IPS-18c (cell line): ENCODE results near the gene SIT1.
"Not testable (repeated sequence)": the region's sequence is repeated elsewhere in the genome, so short reads cannot be mapped to it uniquely, and the experiment has no call there.

Experiments
- H3K4me3 ChIP-seq: 2 replicates; pipeline ENCODE4 v1.7.0; 2013; ENCODE audit warnings: low read depth, mild to moderate bottlenecking, low read length, moderate library complexity; ENCODE audit not compliant: insufficient read depth
- H3K9me3 ChIP-seq: one replicate; pipeline ENCODE4 v1.6.1; 2013; ENCODE audit warnings: mild to moderate bottlenecking, low read length, moderate library complexity; ENCODE audit not compliant: control insufficient read depth, insufficient read depth

The SIT1 gene

DNA sequence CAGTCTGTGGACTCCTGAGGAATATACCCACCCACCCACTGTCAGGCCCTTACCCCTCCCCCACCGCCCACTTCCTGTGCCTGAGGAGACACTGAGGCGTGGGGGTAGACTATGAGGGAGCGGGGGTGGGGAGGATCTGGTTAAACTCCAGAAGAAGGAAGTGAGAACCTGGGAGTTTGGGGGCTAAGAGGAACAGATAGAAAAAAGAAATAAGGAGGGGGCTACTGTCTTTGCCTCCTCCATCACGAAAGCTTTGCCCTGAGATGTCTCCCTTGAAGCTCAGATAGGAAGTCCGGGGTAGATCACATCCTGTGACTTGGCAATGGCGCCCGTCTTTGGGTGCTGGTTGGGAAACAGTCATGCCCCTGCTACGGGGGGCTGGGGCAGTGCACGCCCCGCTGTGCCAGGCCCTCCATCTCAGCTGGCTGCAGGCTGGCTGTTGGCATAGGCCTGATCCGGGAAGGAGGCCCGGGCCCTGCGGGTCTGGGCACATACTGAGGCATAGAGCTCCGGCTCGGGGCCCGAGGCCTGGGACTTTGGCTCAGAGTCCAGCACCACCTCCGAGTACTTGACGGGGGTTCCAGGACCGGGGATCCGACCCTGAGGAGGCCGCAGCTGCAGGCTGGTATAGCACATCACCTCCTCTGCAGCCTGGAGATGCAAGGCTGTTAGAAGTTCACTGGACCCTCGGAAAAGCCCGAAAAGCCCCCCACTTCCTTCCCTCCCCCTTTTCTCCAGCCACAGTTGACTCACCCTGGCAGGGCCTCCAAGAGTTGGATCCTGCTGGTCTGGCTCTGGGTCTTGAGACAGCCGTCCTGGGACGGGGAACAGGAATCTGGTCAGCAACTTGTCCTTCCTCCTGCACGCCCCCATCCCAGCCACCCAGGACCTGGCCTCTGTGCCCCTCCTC lies 1.0 kb downstream of the SIT1 start:
- Histone ChIP-seq H3K4me3 (no peak overlapping the region), H3K9me3 (no peaks in the 10 kb centered on the region)

DNA sequence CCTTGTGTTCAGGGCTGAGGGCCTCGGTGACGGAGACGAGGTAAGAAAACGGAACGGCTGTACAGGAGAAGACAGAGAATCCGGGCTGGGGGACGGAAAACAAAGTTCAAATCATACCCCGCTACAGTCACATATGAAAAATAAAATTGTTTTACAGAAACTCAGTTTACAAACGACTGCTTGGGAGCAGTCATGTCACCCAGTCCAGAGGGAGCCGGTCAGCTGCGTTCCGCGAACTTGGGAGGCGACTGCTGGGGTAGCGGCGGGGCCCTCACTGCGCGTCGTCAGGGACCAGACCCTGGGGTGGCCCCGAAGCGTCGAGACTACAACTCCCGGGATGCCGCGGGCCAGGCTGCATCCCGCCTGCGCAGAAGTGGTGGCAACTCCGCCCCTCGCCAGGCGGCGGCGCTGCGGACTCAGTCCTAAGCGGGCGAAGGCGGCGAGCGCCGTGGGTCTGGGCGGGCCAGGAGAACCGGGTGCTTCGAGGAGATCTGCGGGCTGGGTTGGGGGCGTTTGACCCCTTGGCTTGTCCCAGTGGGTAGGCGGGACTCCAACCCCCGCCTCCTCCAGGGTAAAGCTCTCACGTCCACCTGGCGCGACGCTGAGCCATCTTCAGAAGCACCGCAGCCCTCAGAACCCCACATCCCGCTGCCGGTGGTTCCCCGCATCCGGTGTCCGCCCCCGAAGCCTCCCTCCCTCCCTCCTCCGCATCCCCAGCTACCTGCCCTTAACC lies 4.0 kb downstream of the SIT1 start:
- H3K4me3 ChIP-seq: peak overlapping the region; percentile 82
- H3K9me3 ChIP-seq: no peaks in the 10 kb centered on the region

GRCh38 chr9:35646153-35646532 lies 4.6 kb downstream of the SIT1 start:
- H3K9me3 ChIP-seq: no peaks in the 10 kb centered on the region
- H3K4me3 ChIP-seq: peak overlapping the region; percentile 82

DNA sequence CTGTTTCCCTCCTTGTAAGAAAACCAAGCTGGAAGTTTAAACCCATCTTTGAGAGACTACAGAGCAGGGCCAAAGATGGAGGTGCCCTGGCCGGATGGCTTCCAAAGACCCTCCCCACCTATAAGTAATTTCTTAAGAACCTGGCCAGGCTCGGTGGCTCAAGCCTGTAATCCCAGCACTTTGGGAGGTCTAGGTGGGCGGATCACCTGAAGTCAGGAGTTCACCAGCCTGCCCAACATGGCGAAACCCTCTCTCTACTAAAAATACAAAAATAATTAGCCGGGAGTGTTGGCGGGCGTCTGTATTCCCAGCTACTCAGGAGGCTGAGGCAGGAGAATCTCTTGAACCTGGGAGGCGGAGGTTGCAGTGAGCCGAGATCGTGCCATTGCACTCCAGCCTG lies 5.0 kb downstream of the SIT1 start:
- peak overlapping the region; percentile 82; the same call in 1 of the 2 replicates for H3K4me3 ChIP-seq
- H3K9me3 ChIP-seq: not testable (repeated sequence)

DNA sequence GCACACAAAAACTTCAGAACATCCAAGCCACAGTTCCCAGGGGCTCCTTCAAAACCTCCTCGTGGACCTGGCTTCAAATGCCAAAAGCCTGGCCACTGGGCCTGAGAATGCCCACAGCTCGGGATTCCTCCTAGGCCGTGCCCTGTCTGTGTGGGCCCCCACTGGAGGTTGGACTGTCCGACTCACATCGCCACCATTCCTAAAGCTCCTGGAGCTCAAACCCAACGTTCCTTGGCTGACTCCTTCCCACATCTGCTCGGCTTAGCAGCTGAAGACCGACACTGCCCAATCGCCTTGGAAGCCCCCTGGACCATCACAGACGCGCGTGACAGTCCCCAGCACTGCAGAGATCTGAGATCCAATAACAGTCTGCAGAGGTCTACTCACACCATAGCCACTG lies 7.7 kb downstream of the SIT1 start:
- Histone ChIP-seq H3K4me3 (no peak overlapping the region), H3K9me3 (no peaks in the 10 kb centered on the region)

DNA sequence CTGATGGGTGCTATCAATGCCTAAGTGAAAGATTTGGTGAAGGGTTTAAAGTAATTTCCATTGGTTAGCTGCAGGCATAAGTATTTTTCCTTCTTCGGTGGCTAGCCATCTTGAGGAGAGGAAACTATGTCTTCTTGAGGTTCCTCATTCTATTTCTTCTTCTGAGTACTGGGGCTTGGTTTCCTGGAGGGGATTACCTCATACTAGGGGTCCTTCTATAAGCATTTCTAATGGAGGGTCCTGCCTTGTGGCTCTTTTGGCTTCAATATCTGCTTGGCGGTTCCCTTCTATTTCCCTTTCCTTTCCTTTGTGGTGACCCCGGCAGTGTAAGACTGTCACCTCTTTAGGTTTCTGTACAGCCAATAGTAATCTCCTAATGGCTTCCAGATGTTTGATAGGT lies 9.3 kb downstream of the SIT1 start:
- not testable (repeated sequence) for H3K4me3 ChIP-seq, H3K9me3 ChIP-seq

GRCh38 chr9:35640431-35640830 lies 10.3 kb downstream of the SIT1 start:
- not testable (repeated sequence) for H3K4me3 ChIP-seq

GRCh38 chr9:35639631-35640030 lies 11.1 kb downstream of the SIT1 start:
- Histone ChIP-seq H3K4me3 (no peak overlapping the region), H3K9me3 (no peaks in the 10 kb centered on the region)

More at GRCh38 chr9:35640431-35640830, 10.3 kb downstream of the SIT1 start:
- H3K9me3 ChIP-seq: not testable (repeated sequence)

DNA sequence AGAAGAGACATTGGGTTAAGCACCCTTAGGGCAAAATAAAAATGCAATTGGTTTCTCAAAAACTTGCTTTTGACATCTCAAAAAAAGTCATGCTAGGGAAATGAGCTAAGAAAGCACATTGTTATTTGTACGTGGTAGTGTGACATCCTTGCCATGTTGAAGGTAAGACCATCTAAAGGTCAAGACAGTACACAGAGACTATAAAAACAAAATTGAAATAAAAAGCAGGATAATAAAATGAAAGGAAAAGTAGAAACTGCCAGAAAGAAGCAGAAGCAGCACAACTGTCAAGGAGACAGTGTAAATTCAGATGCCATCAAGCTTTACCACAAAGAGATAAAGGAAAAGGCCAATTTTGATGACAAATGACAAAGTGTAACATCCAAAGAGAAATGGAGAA lies 11.5 kb downstream of the SIT1 start:
- H3K9me3 ChIP-seq, H3K4me3 ChIP-seq: not testable (repeated sequence)

DNA sequence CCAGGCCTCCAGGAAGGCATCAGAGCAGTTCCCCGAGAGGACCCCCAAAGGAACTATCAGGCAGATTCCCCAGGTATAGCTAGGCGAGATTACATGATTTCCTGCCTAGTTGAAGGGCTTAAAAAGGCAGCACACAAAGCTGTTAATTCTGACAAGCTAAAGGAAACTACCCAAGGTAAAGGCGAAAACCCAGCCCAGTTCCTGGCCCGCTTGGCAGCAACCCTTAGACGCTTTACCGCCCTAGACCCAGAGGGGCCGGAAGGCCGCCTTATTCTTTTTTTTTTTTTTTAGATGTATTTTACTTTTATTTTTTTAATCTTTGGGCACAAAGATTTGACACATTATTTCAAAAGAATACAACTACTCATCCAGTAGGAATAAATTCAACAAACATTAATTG lies 12.0 kb downstream of the SIT1 start:
- H3K4me3 ChIP-seq, H3K9me3 ChIP-seq: not testable (repeated sequence)

DNA sequence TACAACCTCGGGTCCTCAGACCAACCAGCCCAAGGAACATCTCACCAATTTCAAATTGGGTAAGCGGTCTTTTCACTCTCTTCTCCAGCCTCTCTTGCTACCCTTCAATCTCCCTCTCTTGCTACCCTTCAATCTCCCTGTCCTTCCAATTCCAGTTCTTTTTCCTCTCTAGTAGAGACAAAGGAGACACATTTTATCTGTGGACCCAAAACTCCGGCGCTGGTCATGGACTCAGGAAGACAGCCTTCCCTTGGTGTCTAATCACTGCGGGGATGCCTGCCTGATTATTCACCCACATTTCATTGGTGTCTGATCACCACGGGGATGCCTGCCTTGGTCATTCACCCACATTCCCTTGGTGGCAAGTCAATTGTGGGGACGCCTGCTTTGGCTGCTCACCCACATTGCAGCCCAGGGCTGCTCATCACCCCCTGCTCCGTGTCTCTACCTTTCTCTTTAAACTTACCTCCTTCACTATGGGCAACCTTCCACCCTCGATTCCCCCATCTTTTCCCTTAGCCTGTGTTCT lies 13.2 kb downstream of the SIT1 start:
- H3K9me3 ChIP-seq, H3K4me3 ChIP-seq: not testable (repeated sequence)

GRCh38 chr9:35636877-35637246 lies 13.9 kb downstream of the SIT1 start:
- H3K9me3 ChIP-seq, H3K4me3 ChIP-seq: not testable (repeated sequence)

GRCh38 chr9:35636135-35636876 lies 14.4 kb downstream of the SIT1 start:
- no peak overlapping the region for H3K4me3 ChIP-seq
- H3K9me3 ChIP-seq: no peaks in the 10 kb centered on the region

- H3K4me3 ChIP-seq: no peak overlapping the region
Observed at GRCh38 chr9:35635730-35636129, 15.0 kb downstream of the SIT1 start.

DNA sequence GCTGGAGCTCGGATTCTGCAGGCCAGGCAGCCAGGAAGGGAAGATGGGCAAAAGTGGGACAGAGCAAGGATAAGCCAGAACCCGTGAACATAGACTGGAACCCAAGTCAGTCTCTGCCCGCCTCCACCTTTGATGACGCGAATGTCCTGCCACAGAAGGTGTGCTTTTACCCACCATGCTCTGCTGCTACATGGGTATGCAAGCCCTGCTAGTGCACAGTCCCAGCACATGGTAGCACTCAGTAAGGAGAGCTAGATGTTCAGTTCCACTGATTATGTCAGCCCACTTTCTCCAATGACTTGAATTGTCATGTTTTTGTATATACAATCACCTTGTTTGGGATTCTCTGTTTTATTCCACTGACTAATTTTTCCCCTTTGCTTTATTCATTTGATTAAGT lies 21.1 kb downstream of the SIT1 start:
- Histone ChIP-seq H3K9me3 (no peaks in the 10 kb centered on the region), H3K4me3 (no peak overlapping the region)

More at GRCh38 chr9:35635730-35636129, 15.0 kb downstream of the SIT1 start:
- no peaks in the 10 kb centered on the region for H3K9me3 ChIP-seq

GRCh38 chr9:35628389-35628991 lies 22.2 kb downstream of the SIT1 start:
- H3K4me3 ChIP-seq: no peak overlapping the region

DNA sequence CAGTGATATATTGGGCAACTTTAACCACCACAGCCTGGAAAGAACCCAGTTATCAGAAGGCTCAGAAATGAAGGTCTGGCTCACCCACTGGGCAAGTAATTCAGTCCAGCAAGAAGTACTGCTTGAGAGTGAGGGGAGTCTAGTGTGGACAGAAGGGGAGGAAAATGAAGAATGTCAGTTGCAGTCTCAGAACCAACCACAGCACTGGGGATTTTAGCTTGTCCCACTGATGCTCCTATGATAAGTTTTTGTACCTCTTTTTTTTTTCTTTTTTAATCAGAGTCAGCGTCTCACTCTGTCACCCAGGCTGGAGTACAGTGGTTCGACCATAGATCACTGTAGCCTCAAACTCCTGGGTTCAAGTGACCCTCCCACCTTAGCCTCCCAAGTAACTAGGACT lies 23.2 kb downstream of the SIT1 start:
- no peaks in the 10 kb centered on the region for H3K9me3 ChIP-seq

More at GRCh38 chr9:35628389-35628991, 22.2 kb downstream of the SIT1 start:
- H3K9me3 ChIP-seq: no peaks in the 10 kb centered on the region

More for the DNA sequence above, 23.2 kb downstream of the SIT1 start:
- H3K4me3 ChIP-seq: no peak overlapping the region
